IMR-90 (cell line): ENCODE data around the gene ASCL3.

Source experiments
- BHLHE40 ChIP-seq: fragments of 150-350 bp; IDR thresholded peaks from 2 replicates; pipeline ENCODE4 v1.6.1; 2016; ENCODE audit warnings: mild to moderate bottlenecking, low read depth, low read length
- CTCF ChIP-seq: conservative IDR thresholded peaks from 2 replicates; pipeline ENCODE4 v1.5.1; 2012; ENCODE audit warnings: mild to moderate bottlenecking, low read depth, low read length, improper control_type of control experiment
- FOS ChIP-seq: fragments of 150-350 bp; IDR thresholded peaks from 2 replicates; pipeline ENCODE4 v1.6.1; 2016; ENCODE audit warnings: low read depth, low read length
- MAFK ChIP-seq: IDR thresholded peaks from 2 replicates; pipeline ENCODE4 v1.6.1; 2012; ENCODE audit warnings: low read depth, low read length, improper control_type of control experiment
- MAZ ChIP-seq: IDR thresholded peaks from 2 replicates; pipeline ENCODE4 v1.6.1; 2012; ENCODE audit warnings: low read depth, mild to moderate bottlenecking, low read length, improper control_type of control experiment, moderate library complexity, borderline replicate concordance
- MXI1 ChIP-seq: IDR thresholded peaks from 2 replicates; pipeline ENCODE4 v1.6.1; 2012; ENCODE audit warnings: low read depth, mild to moderate bottlenecking, low read length, moderate library complexity, borderline replicate concordance
- POLR2A ChIP-seq: IDR thresholded peaks from 2 replicates; pipeline ENCODE4 v1.6.1; 2012; ENCODE audit warnings: mild to moderate bottlenecking, low read depth, low read length
- RAD21 ChIP-seq: IDR thresholded peaks from 2 replicates; pipeline ENCODE4 v1.6.1; 2012; ENCODE audit warnings: low read length, improper control_type of control experiment
- RCOR1 ChIP-seq: IDR thresholded peaks from 2 replicates; pipeline ENCODE4 v1.6.1; 2012; ENCODE audit warnings: mild to moderate bottlenecking, low read length, improper control_type of control experiment; ENCODE audit not compliant: insufficient replicate concordance
- RFX5 ChIP-seq: IDR thresholded peaks from 2 replicates; pipeline ENCODE4 v1.8.0; 2012; ENCODE audit warnings: low read depth, mild to moderate bottlenecking, low read length, moderate library complexity
- SMC3 ChIP-seq: fragments of 150-350 bp; IDR thresholded peaks from 2 replicates; pipeline ENCODE4 v1.6.1; 2016; ENCODE audit warnings: low read depth, mild to moderate bottlenecking, antibody characterized with exemption, low read length, moderate library complexity
- USF2 ChIP-seq: fragments of 150-350 bp; IDR thresholded peaks from 2 replicates; pipeline ENCODE4 v1.6.1; 2017; ENCODE audit warnings: mild to moderate bottlenecking, antibody characterized with exemption, low read length, low read depth

GRCh38 chr11:8987446-8987845 is 44.6 kb upstream of the ASCL3 start:
- TF ChIP-seq CTCF (no peak), POLR2A (no peak), RFX5 (no peak), MXI1 (no peak), RAD21 (no peak), USF2 (no peak), BHLHE40 (no peak), FOS (no peak), RCOR1 (no peak), MAFK (no peak), MAZ (no peak), SMC3 (no peak)
